NCI-H2081 (cell line): ENCODE results near the gene BMP6.
A peak's percentile ranks its signal among the peaks of the same experiment; 100 is the strongest.

Source experiments
- DNase-seq, 2 experiments: peaks; one replicate each; lab custom pipeline; 2025; lab: John Stamatoyannopoulos, UW

BMP6 gene

GRCh38 chr6:7832904-7833750, 107.2 kb downstream of the BMP6 start:
- no peak for DNase-seq

GRCh38 chr6:7833751-7834070, 107.8 kb downstream of the BMP6 start:
- no peak for DNase-seq

GRCh38 chr6:7836371-7837026, 110.6 kb downstream of the BMP6 start:
- no peak for DNase-seq

GRCh38 chr6:7841781-7842468, 116.0 kb downstream of the BMP6 start:
- no peak for DNase-seq

- no peak for DNase-seq
Observed at GRCh38 chr6:7846966-7847818, 121.3 kb downstream of the BMP6 start.

- no peak for DNase-seq
Observed at GRCh38 chr6:7848229-7848628, 122.3 kb downstream of the BMP6 start.

GRCh38 chr6:7851780-7852179, 125.9 kb downstream of the BMP6 start:
- DNase-seq: no peak

- DNase-seq: peak in 1 of 2 experiments; percentile 51
Observed at GRCh38 chr6:7859591-7859990, 133.7 kb downstream of the BMP6 start.

GRCh38 chr6:7865781-7866180, 139.9 kb downstream of the BMP6 start:
- DNase-seq: no peak

- no peak for DNase-seq
Observed at GRCh38 chr6:7866526-7866925, 140.6 kb downstream of the BMP6 start.

- DNase-seq: no peak
Observed at GRCh38 chr6:7868926-7869325, 143.0 kb downstream of the BMP6 start.

GRCh38 chr6:7878401-7878964, 152.6 kb downstream of the BMP6 start:
- DNase-seq: no peak

GRCh38 chr6:7879043-7879442, 153.1 kb downstream of the BMP6 start:
- DNase-seq: no peak

GRCh38 chr6:7879579-7879978, 153.7 kb downstream of the BMP6 start:
- no peak for DNase-seq

GRCh38 chr6:7879980-7880717, 154.2 kb downstream of the BMP6 start:
- DNase-seq: no peak

- DNase-seq: no peak
Observed at GRCh38 chr6:7880718-7881107, 154.8 kb downstream of the BMP6 start.

- DNase-seq: no peak
Observed at GRCh38 chr6:7881765-7882500, 156.0 kb downstream of the BMP6 start.

GRCh38 chr6:7882505-7883257, 156.8 kb downstream of the BMP6 start:
- DNase-seq: no peak

- no peak for DNase-seq
Observed at GRCh38 chr6:7883381-7883780, 157.5 kb downstream of the BMP6 start.

- DNase-seq: no peak
Observed at GRCh38 chr6:7886132-7886531, 160.2 kb downstream of the BMP6 start.
